Left ventricle myocardium inferior (tissue), 1 donor: ENCODE measurements around the gene LLPH. TPM values are rescaled to one million over a fixed set of nuclear protein-coding genes. Genes with fewer than 3 reads are reported as not detected.
A peak's percentile ranks its signal among the peaks of the same experiment; 100 is the strongest.
"Not testable (repeated sequence)": the region's sequence is repeated elsewhere in the genome, so short reads cannot be mapped to it uniquely, and the experiment has no call there.

Source experiments
- DNase-seq: peaks from one replicate; pipeline ENCODE4 v3.0.0-alpha.2; 2020
- H3K27ac ChIP-seq: fragments of 200-600 bp; replicated peaks from 2 replicates; pipeline ENCODE4 v1.8.0; 2021
- H3K27me3 ChIP-seq: fragments of 200-600 bp; 2 replicates; pipeline ENCODE4 v1.8.0; 2021; ENCODE audit warnings: low read depth
- H3K36me3 ChIP-seq: fragments of 200-600 bp; 2 replicates; pipeline ENCODE4 v1.8.0; 2021
- H3K4me1 ChIP-seq: fragments of 200-600 bp; 2 replicates; pipeline ENCODE4 v1.8.0; 2021
- H3K4me3 ChIP-seq: fragments of 200-600 bp; 2 replicates; pipeline ENCODE4 v1.8.0; 2021; ENCODE audit warnings: mild to moderate bottlenecking, moderate library complexity
- H3K9me3 ChIP-seq: fragments of 200-600 bp; replicated peaks from 2 replicates; pipeline ENCODE4 v1.8.0; 2021
- CTCF ChIP-seq: fragments of 200-600 bp; IDR thresholded peaks from 2 replicates; pipeline ENCODE4 v1.8.0; 2021; ENCODE audit warnings: antibody characterized with exemption, mild to moderate bottlenecking, borderline replicate concordance
- intact Hi-C: fragments of 100-400 bp; cut with micrococcal nuclease; formaldehyde crosslinking; loops from one replicate; pipeline ENCODE4 v1.11.0; 2022
- long read RNA-seq: library from polyadenylated mRNA; unstranded; transcript quantifications from one replicate; pipeline ENCODE4 v2.0.0, GENCODE V29; 2021
- total RNA-seq: library from RNA; stranded (reverse); fragmentation: NEBNext Ultra II Directional; extraction: Animal tissue kit (Norgen Biotek cat#: 25700); gene quantifications from one replicate; pipeline ENCODE4 v1.2.1, GENCODE V29; 2021
- donor health status: DM: no; HTN: yes; CAD: no; lungs with severe emphysema.

Gene LLPH
- total RNA-seq, result 22.1 TPM
- long read RNA-seq, full-length matches to known transcripts, result 12 of 14 reads
- long read RNA-seq, partial matches to known transcripts, result 0 of 14 reads
- long read RNA-seq, other reads (novel, unspliced or antisense), result 2 of 14 reads

GRCh38 chr12:66130267-66131066 is at the start of gene LLPH:
LLPH (minus strand) TSS chr12:66130750; CDS start chr12:66129106, 1,644 bp downstream.
- intact Hi-C loops, result no loop called here
- TF ChIP-seq CTCF, result no peak

GRCh38 chr12:66176105-66176900 is 45.8 kb upstream of the LLPH start:
- TF ChIP-seq CTCF, result no peak
- no peak for DNase-seq
- Histone ChIP-seq H3K27ac (no peak overlapping the region), H3K36me3 (no peaks in the 10 kb centered on the region), H3K4me3 (no peak overlapping the region), H3K27me3 (no peaks in the 10 kb centered on the region), H3K4me1 (no peaks in the 10 kb centered on the region), H3K9me3 (no peaks in the 10 kb centered on the region)
- intact Hi-C loops, result no loop called here

More at GRCh38 chr12:66130267-66131066, at the start of gene LLPH:
- Histone ChIP-seq H3K36me3 (peaks cover 32% of the 10 kb centered on the region), H3K9me3 (no peaks in the 10 kb centered on the region), H3K4me1 (peaks cover 54% of the 10 kb centered on the region), H3K27ac (peak within 1 kb of the TSS; percentile 79), H3K27me3 (no peaks in the 10 kb centered on the region), H3K4me3 (peak within 1 kb of the TSS; percentile 99)
- peak; percentile 89 for DNase-seq

GRCh38 chr12:66174391-66175325 is 44.1 kb upstream of the LLPH start:
- H3K27me3 ChIP-seq, H3K36me3 ChIP-seq, DNase-seq, intact Hi-C loops, H3K27ac ChIP-seq, H3K4me1 ChIP-seq, H3K4me3 ChIP-seq, H3K9me3 ChIP-seq: not testable (repeated sequence)

DNA sequence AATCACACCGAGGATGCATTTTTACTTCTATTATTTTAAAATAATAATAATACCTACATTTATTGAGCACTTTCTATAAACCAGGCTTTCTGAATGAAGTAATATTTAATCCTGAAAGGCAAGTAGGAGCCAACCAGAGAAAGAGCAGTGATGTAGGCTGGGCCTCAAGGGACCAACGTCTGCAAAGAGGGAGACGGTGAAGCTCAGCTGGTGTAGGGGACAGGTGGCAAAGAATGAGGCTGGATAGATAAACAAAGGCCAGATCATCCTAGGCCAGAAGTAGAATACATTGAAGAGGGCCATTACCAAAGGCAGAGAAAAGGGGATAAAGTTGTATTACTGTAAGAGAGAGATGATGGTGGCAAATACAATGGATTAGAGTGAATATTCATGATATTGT is 40.1 kb upstream of the LLPH start:
- Histone ChIP-seq H3K27ac (peak overlapping the region; percentile 99), H3K36me3 (no peaks in the 10 kb centered on the region), H3K9me3 (peaks cover 1% of the 10 kb centered on the region), H3K4me3 (peak overlapping the region; percentile 90), H3K27me3 (no peaks in the 10 kb centered on the region), H3K4me1 (peaks cover 40% of the 10 kb centered on the region)
- TF ChIP-seq CTCF, result no peak
- intact Hi-C loops, result no loop called here
- DNase-seq, result no peak

DNA sequence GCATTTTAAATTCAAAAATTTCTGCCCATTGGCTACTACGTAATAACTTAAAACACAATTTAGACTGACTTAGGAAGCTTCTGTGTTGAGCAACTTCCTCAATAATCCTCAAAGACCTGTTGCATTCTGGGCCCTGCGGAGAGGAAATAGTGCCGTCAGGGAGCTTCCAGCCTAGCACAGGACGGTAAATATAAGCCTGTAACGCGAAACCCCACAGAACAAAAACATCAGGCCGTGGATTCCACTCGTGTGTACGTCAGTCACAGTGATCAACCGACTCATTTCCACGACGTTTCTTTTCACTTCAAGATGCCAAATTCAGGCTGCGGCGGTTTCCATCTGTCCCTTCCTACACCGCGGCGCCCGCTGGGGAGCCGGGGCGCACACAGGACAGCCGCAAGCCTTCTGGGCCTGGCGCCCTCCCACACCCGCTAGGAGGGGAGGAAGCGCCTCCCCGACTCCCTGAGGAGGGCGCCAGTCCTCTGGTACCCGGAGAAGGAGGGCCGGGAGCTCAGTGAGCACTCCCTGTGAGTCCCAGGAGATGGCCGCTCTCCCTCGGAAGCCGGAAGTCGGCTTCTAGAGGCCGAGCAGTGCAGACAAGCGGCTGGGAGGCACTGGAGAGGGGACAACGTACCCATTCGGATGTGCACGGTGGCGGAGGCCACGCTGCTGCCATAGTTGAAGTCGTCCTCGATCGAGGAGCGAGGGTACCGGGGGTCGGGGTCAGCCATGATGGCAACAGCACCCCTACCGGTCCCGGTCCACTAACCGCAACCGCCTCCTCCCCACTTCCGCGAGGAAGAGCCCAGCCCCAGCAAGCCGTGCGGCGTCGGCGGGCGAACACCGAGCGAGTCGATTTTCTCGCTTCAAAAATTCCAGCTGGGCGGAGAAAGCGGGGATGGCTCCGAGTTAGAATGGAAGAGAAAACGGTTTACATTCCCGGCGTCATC is 38.9 kb upstream of the LLPH start, which contains the start of gene TMBIM4:
Gene TMBIM4, minus strand, starts transcription at position 776 of the 950 bp plus-strand sequence. Its CDS starts 45 bp downstream, at position 731.
- Histone ChIP-seq H3K36me3 (peaks cover 5% of the 10 kb centered on the region), H3K27ac (peak within 1 kb of the TSS; percentile 99), H3K4me1 (peaks cover 43% of the 10 kb centered on the region), H3K9me3 (peaks cover 8% of the 10 kb centered on the region), H3K4me3 (peak within 1 kb of the TSS; percentile 90), H3K27me3 (no peaks in the 10 kb centered on the region)
- TF ChIP-seq CTCF, result peak; percentile 78
- intact Hi-C loops, result no loop called here
- DNase-seq, result peak; percentile 88
